H1 (cell line): ENCODE measurements around the gene PAX8. TPM values are rescaled to one million over a fixed set of nuclear protein-coding genes. Genes with fewer than 3 reads are reported as not detected.

Experiments
- CTCF ChIP-seq, 3 experiments: IDR thresholded peaks; 1 replicate in 2 of 3; 2 replicates in 1 of 3; pipeline versions ENCODE4 v1.5.1 to v1.6.1; 2011; ENCODE audit warnings: low read length in 3 of 3, mild to moderate bottlenecking in 3 of 3, inconsistent platforms in 2 of 3, low read depth in 1 of 3, moderate library complexity in 1 of 3; ENCODE audit not compliant: insufficient read depth in 1 of 3; ENCODE audit errors: control extremely low read depth in 1 of 3
- SP2 ChIP-seq: IDR thresholded peaks from 2 replicates; pipeline ENCODE4 v1.6.1; 2012; ENCODE audit warnings: mild to moderate bottlenecking, low read length, inconsistent platforms
- TBP ChIP-seq: IDR thresholded peaks from 2 replicates; pipeline ENCODE4 v1.6.1; 2011; ENCODE audit warnings: low read depth, low read length, improper control_type of control experiment
- polyA plus RNA-seq, 7 experiments: library from polyadenylated mRNA; depleted of rRNA in 3 of 7; stranded (reverse) in 5 of 7; unstranded in 2 of 7; fragments of >200 nt in 5 of 7; fragments of 200-250 nt in 2 of 7; gene quantifications; 1 replicate in 5 of 7; 2 replicates in 1 of 7; 4 replicates in 1 of 7; pipeline versions ENCODE4 v1.2.1 to v1.2.3, GENCODE V29; 2011 to 2013; ENCODE audit warnings: missing spikeins in 2 of 7, mixed read lengths in 2 of 7
- total RNA-seq: library from RNA; stranded (reverse); fragmentation: NEBNext Ultra II Directional; extraction: Animal tissue kit (Norgen Biotek cat#: 25700); gene quantifications from 2 replicates; pipeline ENCODE4 v1.2.1, GENCODE V29; 2021

PAX8 gene
- total and polyA plus RNA-seq, 2 of the 8 experiments (the other 6 are each of a cell fraction or from before 2014, with no cell fraction given), result 0.02 TPM; not detected in 1

- no peak for TF ChIP-seq CTCF (IDR thresholded peaks at IDR 0.05; ENCODE audit: control extremely low read depth in 1 of 3, insufficient read depth in 1 of 3, low read depth in 1 of 3, low read length in 3 of 3)
- TF ChIP-seq TBP, result no peak
- no peak for TF ChIP-seq SP2
These were observed 100.5 kb downstream of the PAX8 start (continued) for GRCh38 chr2:113178069-113178746.
